ENCODE data around the gene C1orf210. TPM values are rescaled to one million over a fixed set of nuclear protein-coding genes. Genes with fewer than 3 reads are reported as not detected.

C1orf210 gene
- total RNA-seq, 1 experiment from 2014 or later = 5.9 TPM

GRCh38 chr1:43325381-43325780 lies 40.0 kb upstream of the C1orf210 start:
- H3K4ac ChIP-seq (ENCODE audit: low read depth, low read length) = no peak overlapping the region
- H4K8ac ChIP-seq (replicated peaks; ENCODE audit: insufficient read length, low read depth, low read length) = no peak overlapping the region
- no peak overlapping the region for H2AK5ac ChIP-seq (ENCODE audit: insufficient read length, low read length)
- no peaks in the 10 kb centered on the region for H3K4me1 ChIP-seq (ENCODE audit: insufficient read depth, low read length)
- no peaks in the 10 kb centered on the region for H3K23me2 ChIP-seq (ENCODE audit: insufficient read length, low read depth, low read length, poor library complexity, severe bottlenecking)
- no peak overlapping the region for H2BK12ac ChIP-seq (ENCODE audit: insufficient read length, low read depth, low read length)
- no peak overlapping the region for H3K56ac ChIP-seq (ENCODE audit: insufficient read length, low read depth, low read length)
- no peak overlapping the region for H2BK5ac ChIP-seq (ENCODE audit: insufficient read length, low read length)
- H2BK15ac ChIP-seq (ENCODE audit: low read depth, low read length) = no peak overlapping the region
- Mint-ChIP-seq H3K9me3 (peaks cover 22 to 30% of the 10 kb centered on the region in 2 experiments), H3K36me3 (ENCODE audit: insufficient read depth in 1 of 3, low read depth in 3 of 3) (peaks cover 0 to 8% (median 5%) of the 10 kb centered on the region in 3 experiments; a peak in 6 of 7 replicates), H3K4me3 (no peak overlapping the region), H3K27me3 (ENCODE audit: low read depth) (no peaks in the 10 kb centered on the region; the same call in 1 of the 2 replicates), H3K27ac (no peak overlapping the region), H3K4me1 (peaks cover 15% of the 10 kb centered on the region in 2 experiments)
- no peak overlapping the region for H2AFZ ChIP-seq (ENCODE audit: low read length)
- H3K9me3 ChIP-seq (ENCODE audit: control insufficient read depth, low read depth, low read length) = no peaks in the 10 kb centered on the region
- no peaks in the 10 kb centered on the region for H4K20me1 ChIP-seq (ENCODE audit: control insufficient read depth, insufficient read depth, insufficient read length)
- no peaks in the 10 kb centered on the region for H3K79me2 ChIP-seq (ENCODE audit: insufficient read depth, low read length)
- no peak overlapping the region for H3K4me2 ChIP-seq (ENCODE audit: insufficient read depth, insufficient read length, low read length)
- no peak overlapping the region for H2BK120ac ChIP-seq (ENCODE audit: low read depth, low read length, poor library complexity, severe bottlenecking)
- H3K18ac ChIP-seq (ENCODE audit: insufficient read length, low read depth, low read length) = no peak overlapping the region
- H3K14ac ChIP-seq (ENCODE audit: insufficient read depth, low read length) = no peak overlapping the region
- no peak overlapping the region for H3T11ph ChIP-seq (ENCODE audit: low read length)
- no peak for DNase-seq
- no peak overlapping the region for H2BK20ac ChIP-seq (ENCODE audit: low read depth, low read length, poor library complexity, severe bottlenecking)
- H3K27me3 ChIP-seq (ENCODE audit: insufficient read depth, low read length) = no peaks in the 10 kb centered on the region
- no peak overlapping the region for H3K9ac ChIP-seq (ENCODE audit: extremely low read depth, insufficient read length, low read length)
- no peak overlapping the region for H4K91ac ChIP-seq (ENCODE audit: insufficient read length, low read depth, low read length)
- H3K27ac ChIP-seq (ENCODE audit: insufficient read length, low read depth, low read length) = no peak overlapping the region
- H3K79me1 ChIP-seq (ENCODE audit: insufficient read depth, low read depth, low read length, poor library complexity, severe bottlenecking) = no peaks in the 10 kb centered on the region
- H4K5ac ChIP-seq (ENCODE audit: insufficient read length, low read depth, low read length) = no peak overlapping the region
- H3K23ac ChIP-seq (ENCODE audit: insufficient read length, low read depth, low read length) = no peak overlapping the region
- TF ChIP-seq, protein P1, sequence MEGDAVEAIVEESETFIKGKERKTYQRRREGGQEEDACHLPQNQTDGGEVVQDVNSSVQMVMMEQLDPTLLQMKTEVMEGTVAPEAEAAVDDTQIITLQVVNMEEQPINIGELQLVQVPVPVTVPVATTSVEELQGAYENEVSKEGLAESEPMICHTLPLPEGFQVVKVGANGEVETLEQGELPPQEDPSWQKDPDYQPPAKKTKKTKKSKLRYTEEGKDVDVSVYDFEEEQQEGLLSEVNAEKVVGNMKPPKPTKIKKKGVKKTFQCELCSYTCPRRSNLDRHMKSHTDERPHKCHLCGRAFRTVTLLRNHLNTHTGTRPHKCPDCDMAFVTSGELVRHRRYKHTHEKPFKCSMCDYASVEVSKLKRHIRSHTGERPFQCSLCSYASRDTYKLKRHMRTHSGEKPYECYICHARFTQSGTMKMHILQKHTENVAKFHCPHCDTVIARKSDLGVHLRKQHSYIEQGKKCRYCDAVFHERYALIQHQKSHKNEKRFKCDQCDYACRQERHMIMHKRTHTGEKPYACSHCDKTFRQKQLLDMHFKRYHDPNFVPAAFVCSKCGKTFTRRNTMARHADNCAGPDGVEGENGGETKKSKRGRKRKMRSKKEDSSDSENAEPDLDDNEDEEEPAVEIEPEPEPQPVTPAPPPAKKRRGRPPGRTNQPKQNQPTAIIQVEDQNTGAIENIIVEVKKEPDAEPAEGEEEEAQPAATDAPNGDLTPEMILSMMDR (conservative IDR thresholded peaks at IDR 0.05) = no peak

Measured in H9 (cell line).